Astrocyte (in vitro differentiated cells and primary cell): ENCODE results near the gene MRPL27. TPM values are rescaled to one million over a fixed set of nuclear protein-coding genes. Genes with fewer than 3 reads are reported as not detected.

Experiments
- DNase-seq: peaks from one replicate; pipeline ENCODE4 v3.0.0-alpha.2; 2010; ENCODE audit warnings: low read depth
- FAIRE-seq: peaks from 2 replicates; lab custom pipeline; 2011; peaks lifted over from hg19 to GRCh38; lab: Jason Lieb, UNC
- H2AFZ ChIP-seq: 2 replicates; pipeline ENCODE4 v1.6.0; 2012; ENCODE audit warnings: low read depth, low read length, inconsistent platforms
- H3K27ac ChIP-seq: 2 replicates; pipeline ENCODE4 v1.5.1; 2011; ENCODE audit warnings: low read depth, low read length, inconsistent platforms
- H3K27me3 ChIP-seq: 2 replicates; pipeline ENCODE4 v1.6.0; 2011; ENCODE audit warnings: low read length, inconsistent platforms; ENCODE audit not compliant: insufficient read depth
- H3K36me3 ChIP-seq: 2 replicates; pipeline ENCODE4 v1.5.1; 2011; ENCODE audit warnings: low read length, inconsistent platforms; ENCODE audit not compliant: insufficient read depth
- H3K4me1 ChIP-seq: 2 replicates; pipeline ENCODE4 v1.5.1; 2011; ENCODE audit warnings: low read length, inconsistent platforms; ENCODE audit not compliant: insufficient read depth
- H3K4me2 ChIP-seq: 2 replicates; pipeline ENCODE4 v1.6.0; 2012; ENCODE audit warnings: low read length, inconsistent platforms
- H3K4me3 ChIP-seq: 2 replicates; pipeline ENCODE4 v1.5.1; 2011; ENCODE audit warnings: low read depth, mild to moderate bottlenecking, low read length, inconsistent platforms; ENCODE audit not compliant: insufficient read depth
- H3K79me2 ChIP-seq: 2 replicates; pipeline ENCODE4 v1.6.0; 2012; ENCODE audit warnings: mild to moderate bottlenecking, low read length, inconsistent platforms; ENCODE audit not compliant: insufficient read depth
- H3K9ac ChIP-seq: 2 replicates; pipeline ENCODE4 v1.6.0; 2012; ENCODE audit warnings: mild to moderate bottlenecking, low read length, inconsistent platforms
- H3K9me3 ChIP-seq: 2 replicates; pipeline ENCODE4 v1.5.1; 2012; ENCODE audit warnings: low read depth, mild to moderate bottlenecking, low read length, inconsistent platforms; ENCODE audit not compliant: insufficient read depth
- H4K20me1 ChIP-seq: 2 replicates; pipeline ENCODE4 v1.6.0; 2012; ENCODE audit warnings: low read length, inconsistent platforms; ENCODE audit not compliant: insufficient read depth
- H3K27ac Mint-ChIP-seq: one replicate; pipeline ENCODE4 v1.8.0; 2021; ENCODE audit warnings: mild to moderate bottlenecking, mixed read lengths; ENCODE audit not compliant: unreplicated experiment
- H3K27me3 Mint-ChIP-seq: one replicate; pipeline ENCODE4 v1.8.0; 2021; ENCODE audit warnings: low read depth, mixed read lengths; ENCODE audit not compliant: unreplicated experiment
- H3K36me3 Mint-ChIP-seq: one replicate; pipeline ENCODE4 v1.8.0; 2021; ENCODE audit warnings: low read depth, mixed read lengths; ENCODE audit not compliant: unreplicated experiment
- H3K4me1 Mint-ChIP-seq: one replicate; pipeline ENCODE4 v1.8.0; 2021; ENCODE audit warnings: low read depth, mixed read lengths; ENCODE audit not compliant: unreplicated experiment
- H3K4me3 Mint-ChIP-seq: one replicate; pipeline ENCODE4 v1.8.0; 2021; ENCODE audit warnings: mild to moderate bottlenecking, moderate library complexity, mixed read lengths; ENCODE audit not compliant: unreplicated experiment
- H3K9me3 Mint-ChIP-seq: one replicate; pipeline ENCODE4 v1.8.0; 2021; ENCODE audit warnings: mild to moderate bottlenecking, mixed read lengths; ENCODE audit not compliant: unreplicated experiment
- EZH2 ChIP-seq: IDR thresholded peaks from 2 replicates; pipeline ENCODE4 v1.6.1; 2012; ENCODE audit warnings: mild to moderate bottlenecking, low read length, inconsistent platforms; ENCODE audit not compliant: insufficient read depth
- total RNA-seq: library from RNA; stranded (reverse); gene quantifications from 2 replicates; pipeline ENCODE4 v1.2.1, GENCODE V29; 2021
- TF ChIP-seq, protein P1 (sequence below): IDR thresholded peaks from 2 replicates; pipeline ENCODE4 v1.5.1; 2011; ENCODE audit warnings: low read depth, mild to moderate bottlenecking, inconsistent platforms, low read length, moderate library complexity; ENCODE audit not compliant: insufficient read depth

MRPL27 gene
- total RNA-seq, 1 donor from 2014 or later = 57.3 TPM

GRCh38 chr17:50392621-50393020 is 19.6 kb upstream of the MRPL27 start:
- H3K4me3 ChIP-seq = no peak overlapping the region
- peaks cover 29% of the 10 kb centered on the region for H3K36me3 Mint-ChIP-seq
- TF ChIP-seq, protein P1, sequence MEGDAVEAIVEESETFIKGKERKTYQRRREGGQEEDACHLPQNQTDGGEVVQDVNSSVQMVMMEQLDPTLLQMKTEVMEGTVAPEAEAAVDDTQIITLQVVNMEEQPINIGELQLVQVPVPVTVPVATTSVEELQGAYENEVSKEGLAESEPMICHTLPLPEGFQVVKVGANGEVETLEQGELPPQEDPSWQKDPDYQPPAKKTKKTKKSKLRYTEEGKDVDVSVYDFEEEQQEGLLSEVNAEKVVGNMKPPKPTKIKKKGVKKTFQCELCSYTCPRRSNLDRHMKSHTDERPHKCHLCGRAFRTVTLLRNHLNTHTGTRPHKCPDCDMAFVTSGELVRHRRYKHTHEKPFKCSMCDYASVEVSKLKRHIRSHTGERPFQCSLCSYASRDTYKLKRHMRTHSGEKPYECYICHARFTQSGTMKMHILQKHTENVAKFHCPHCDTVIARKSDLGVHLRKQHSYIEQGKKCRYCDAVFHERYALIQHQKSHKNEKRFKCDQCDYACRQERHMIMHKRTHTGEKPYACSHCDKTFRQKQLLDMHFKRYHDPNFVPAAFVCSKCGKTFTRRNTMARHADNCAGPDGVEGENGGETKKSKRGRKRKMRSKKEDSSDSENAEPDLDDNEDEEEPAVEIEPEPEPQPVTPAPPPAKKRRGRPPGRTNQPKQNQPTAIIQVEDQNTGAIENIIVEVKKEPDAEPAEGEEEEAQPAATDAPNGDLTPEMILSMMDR = no peak
- TF ChIP-seq EZH2 = no peak
- no peaks in the 10 kb centered on the region for H3K27me3 Mint-ChIP-seq
- H3K4me3 Mint-ChIP-seq = no peak overlapping the region
- H3K4me1 ChIP-seq = peaks cover 19% of the 10 kb centered on the region
- no peaks in the 10 kb centered on the region for H3K27me3 ChIP-seq
- DNase-seq = no peak
- H3K36me3 ChIP-seq = peaks cover 69% of the 10 kb centered on the region
- H3K79me2 ChIP-seq = peaks cover 94% of the 10 kb centered on the region
- H3K4me1 Mint-ChIP-seq = peaks cover 10% of the 10 kb centered on the region
- peaks cover 93% of the 10 kb centered on the region for H4K20me1 ChIP-seq
- no peak overlapping the region for H3K4me2 ChIP-seq
- H3K9me3 ChIP-seq = no peaks in the 10 kb centered on the region
- H3K27ac Mint-ChIP-seq = no peak overlapping the region
- no peak overlapping the region for H2AFZ ChIP-seq
- H3K9ac ChIP-seq = no peak overlapping the region
- no peaks in the 10 kb centered on the region for H3K9me3 Mint-ChIP-seq
- no peak for FAIRE-seq
- no peak overlapping the region for H3K27ac ChIP-seq

DNA sequence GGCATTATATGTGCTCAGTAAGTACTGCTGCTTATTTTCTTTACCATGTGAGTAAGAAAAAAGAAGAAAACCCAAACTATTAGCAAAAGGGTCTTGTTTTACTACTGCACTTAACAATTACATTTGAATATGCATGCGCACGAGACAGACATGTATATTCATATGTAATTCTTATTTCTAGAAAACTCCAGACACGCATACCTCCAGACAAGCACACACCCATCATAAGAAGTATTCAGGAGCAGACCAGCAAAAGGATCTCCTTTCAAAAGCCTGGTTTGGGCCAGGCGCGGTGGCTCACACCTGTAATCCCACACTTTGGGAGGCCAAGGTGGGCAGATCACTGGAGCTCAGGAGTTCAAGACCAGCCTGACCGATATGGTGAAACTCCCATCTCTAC is 16.6 kb upstream of the MRPL27 start:
- no peak overlapping the region for H2AFZ ChIP-seq
- DNase-seq (no peak), FAIRE-seq (no peak)
- H3K79me2 ChIP-seq = peaks cover 81% of the 10 kb centered on the region
- H3K27ac ChIP-seq = no peak overlapping the region
- Mint-ChIP-seq H3K27ac (no peak overlapping the region), H3K4me1 (peaks cover under 1% of the 10 kb centered on the region), H3K4me3 (no peak overlapping the region), H3K27me3 (no peaks in the 10 kb centered on the region), H3K9me3 (no peaks in the 10 kb centered on the region), H3K36me3 (peaks cover 34% of the 10 kb centered on the region)
- no peaks in the 10 kb centered on the region for H3K9me3 ChIP-seq
- H3K4me2 ChIP-seq = no peak overlapping the region
- peaks cover 99% of the 10 kb centered on the region for H4K20me1 ChIP-seq
- H3K27me3 ChIP-seq = no peaks in the 10 kb centered on the region
- H3K9ac ChIP-seq = no peak overlapping the region
- H3K36me3 ChIP-seq = peaks cover 96% of the 10 kb centered on the region
- TF ChIP-seq EZH2 = no peak
- no peak overlapping the region for H3K4me3 ChIP-seq
- H3K4me1 ChIP-seq = peaks cover 5% of the 10 kb centered on the region

GRCh38 chr17:50388728-50389127 is 15.7 kb upstream of the MRPL27 start:
- H3K4me2 ChIP-seq = no peak overlapping the region
- Mint-ChIP-seq H3K27ac (no peak overlapping the region), H3K27me3 (no peaks in the 10 kb centered on the region), H3K9me3 (no peaks in the 10 kb centered on the region), H3K4me3 (no peak overlapping the region), H3K36me3 (peaks cover 28% of the 10 kb centered on the region), H3K4me1 (no peaks in the 10 kb centered on the region)
- H3K9ac ChIP-seq = no peak overlapping the region
- peaks cover 73% of the 10 kb centered on the region for H3K79me2 ChIP-seq
- DNase-seq = no peak
- no peak overlapping the region for H3K4me3 ChIP-seq
- no peaks in the 10 kb centered on the region for H3K27me3 ChIP-seq
- FAIRE-seq = no peak
- no peak overlapping the region for H3K27ac ChIP-seq
- H4K20me1 ChIP-seq = peaks cover 99% of the 10 kb centered on the region
- no peak overlapping the region for H2AFZ ChIP-seq
- no peaks in the 10 kb centered on the region for H3K9me3 ChIP-seq
- H3K36me3 ChIP-seq = peaks cover 94% of the 10 kb centered on the region
- H3K4me1 ChIP-seq = peaks cover 5% of the 10 kb centered on the region
- no peak for TF ChIP-seq EZH2
- TF ChIP-seq, protein P1 = no peak
